Measurements from ENCODE around the gene PCOLCE2.

DNA sequence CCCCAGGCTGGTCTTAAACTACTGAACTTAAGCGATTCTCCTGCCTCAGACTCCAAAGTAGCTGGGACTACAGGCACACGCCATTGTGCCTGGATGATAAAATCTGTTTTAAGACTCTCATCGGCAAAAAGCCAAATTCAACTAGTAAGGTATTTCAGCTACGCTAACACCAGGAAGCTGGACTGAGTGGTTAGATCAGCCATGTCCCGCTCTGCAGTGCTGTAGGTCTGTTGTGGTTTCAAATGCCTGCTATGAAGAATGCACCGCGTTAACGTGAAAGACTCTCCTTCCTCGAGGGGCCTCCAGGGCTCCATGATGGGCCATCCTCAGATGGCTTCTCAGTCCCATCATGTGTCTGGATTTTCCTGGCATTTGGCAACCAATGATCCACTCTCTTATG is 70.2 kb downstream of the PCOLCE2 start:
- TF ChIP-seq, protein P1, sequence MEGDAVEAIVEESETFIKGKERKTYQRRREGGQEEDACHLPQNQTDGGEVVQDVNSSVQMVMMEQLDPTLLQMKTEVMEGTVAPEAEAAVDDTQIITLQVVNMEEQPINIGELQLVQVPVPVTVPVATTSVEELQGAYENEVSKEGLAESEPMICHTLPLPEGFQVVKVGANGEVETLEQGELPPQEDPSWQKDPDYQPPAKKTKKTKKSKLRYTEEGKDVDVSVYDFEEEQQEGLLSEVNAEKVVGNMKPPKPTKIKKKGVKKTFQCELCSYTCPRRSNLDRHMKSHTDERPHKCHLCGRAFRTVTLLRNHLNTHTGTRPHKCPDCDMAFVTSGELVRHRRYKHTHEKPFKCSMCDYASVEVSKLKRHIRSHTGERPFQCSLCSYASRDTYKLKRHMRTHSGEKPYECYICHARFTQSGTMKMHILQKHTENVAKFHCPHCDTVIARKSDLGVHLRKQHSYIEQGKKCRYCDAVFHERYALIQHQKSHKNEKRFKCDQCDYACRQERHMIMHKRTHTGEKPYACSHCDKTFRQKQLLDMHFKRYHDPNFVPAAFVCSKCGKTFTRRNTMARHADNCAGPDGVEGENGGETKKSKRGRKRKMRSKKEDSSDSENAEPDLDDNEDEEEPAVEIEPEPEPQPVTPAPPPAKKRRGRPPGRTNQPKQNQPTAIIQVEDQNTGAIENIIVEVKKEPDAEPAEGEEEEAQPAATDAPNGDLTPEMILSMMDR (IDR thresholded peaks at IDR 0.05) = no peak
- no peak for TF ChIP-seq POLR2A (IDR thresholded peaks at IDR 0.05)

Data from adrenal gland (tissue), 5 donors.